Measurements from ENCODE around the gene EPAS1.

EPAS1 gene

DNA sequence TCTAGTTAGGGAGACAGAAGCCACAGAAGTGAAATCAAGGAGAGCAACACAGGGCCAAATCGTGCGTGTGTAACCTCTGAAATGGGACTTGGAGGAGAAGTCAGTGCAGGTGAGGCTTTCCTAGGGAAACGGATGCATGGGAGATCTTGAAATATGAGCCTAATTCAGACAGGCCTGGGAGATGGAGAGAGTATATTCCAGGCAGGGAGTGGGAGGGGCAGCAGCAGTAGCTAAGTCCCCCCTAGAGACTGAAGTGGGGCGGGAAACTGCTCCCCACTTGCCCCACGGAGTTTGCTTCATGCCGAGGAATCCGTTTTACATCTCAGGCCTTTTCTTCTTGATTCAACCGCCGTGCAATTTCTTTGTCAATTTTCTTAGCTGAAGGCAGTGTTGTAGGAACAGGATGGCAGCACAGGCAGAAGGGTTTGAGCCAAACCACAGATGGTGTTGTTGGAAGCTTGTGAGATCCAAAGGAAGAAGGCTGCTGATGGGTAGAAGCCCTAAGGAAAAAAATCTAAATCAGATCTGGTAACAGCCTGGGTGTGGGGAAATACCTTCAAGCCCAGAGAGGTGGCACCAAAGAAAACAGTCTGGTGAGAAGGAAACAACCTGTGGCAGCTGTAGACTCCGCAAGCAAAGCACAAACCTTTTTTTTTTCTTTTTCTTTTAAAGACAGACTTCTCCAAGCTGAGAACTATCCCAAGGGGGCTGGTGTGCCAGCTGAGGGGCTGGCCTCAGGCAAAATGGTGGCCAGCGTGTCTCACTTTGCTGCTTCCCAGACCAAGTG is 40.2 kb downstream of the EPAS1 start:
- Histone ChIP-seq H3K9me3 (ENCODE audit: control insufficient read depth in 1 of 2, low read length in 2 of 2) (no peaks in the 10 kb centered on the region), H3K27me3 (ENCODE audit: control insufficient read depth in 1 of 2, insufficient read depth in 2 of 2, low read length in 2 of 2) (no peaks in the 10 kb centered on the region), H3K27ac (ENCODE audit: low read depth, low read length) (peak overlapping the region; percentile 6), H3K4me1 (ENCODE audit: control insufficient read depth in 1 of 2, insufficient read depth in 2 of 2, low read length in 2 of 2) (peaks cover 59 to 64% of the 10 kb centered on the region in 2 donors), H3K4me3 (ENCODE audit: low read depth in 1 of 2, low read length in 2 of 2) (no peak overlapping the region), H3K9ac (ENCODE audit: low read depth in 1 of 2, low read length in 2 of 2) (no peak overlapping the region), H3K36me3 (ENCODE audit: control insufficient read depth in 1 of 2, insufficient read depth in 2 of 2, low read length in 2 of 2) (no peaks in the 10 kb centered on the region)

- Histone ChIP-seq H3K27ac (ENCODE audit: low read depth, low read length) (no peak overlapping the region), H3K9me3 (ENCODE audit: control insufficient read depth in 1 of 2, low read length in 2 of 2) (no peaks in the 10 kb centered on the region), H3K4me1 (ENCODE audit: control insufficient read depth in 1 of 2, insufficient read depth in 2 of 2, low read length in 2 of 2) (peaks cover 48 to 52% of the 10 kb centered on the region in 2 donors), H3K36me3 (ENCODE audit: control insufficient read depth in 1 of 2, insufficient read depth in 2 of 2, low read length in 2 of 2) (no peaks in the 10 kb centered on the region), H3K9ac (ENCODE audit: low read depth in 1 of 2, low read length in 2 of 2) (no peak overlapping the region), H3K4me3 (ENCODE audit: low read depth in 1 of 2, low read length in 2 of 2) (no peak overlapping the region), H3K27me3 (ENCODE audit: control insufficient read depth in 1 of 2, insufficient read depth in 2 of 2, low read length in 2 of 2) (no peaks in the 10 kb centered on the region)
Measured at GRCh38 chr2:46338674-46339073, 41.5 kb downstream of the EPAS1 start.

GRCh38 chr2:46339200-46339599 is 42.0 kb downstream of the EPAS1 start:
- no peaks in the 10 kb centered on the region for H3K9me3 ChIP-seq (ENCODE audit: control insufficient read depth in 1 of 2, low read length in 2 of 2)
- no peaks in the 10 kb centered on the region for H3K27me3 ChIP-seq (ENCODE audit: control insufficient read depth in 1 of 2, insufficient read depth in 2 of 2, low read length in 2 of 2)
- H3K9ac ChIP-seq (ENCODE audit: low read depth in 1 of 2, low read length in 2 of 2) = no peak overlapping the region
- no peak overlapping the region for H3K4me3 ChIP-seq (ENCODE audit: low read depth in 1 of 2, low read length in 2 of 2)
- no peak overlapping the region for H3K27ac ChIP-seq (ENCODE audit: low read depth, low read length)
- H3K36me3 ChIP-seq (ENCODE audit: control insufficient read depth in 1 of 2, insufficient read depth in 2 of 2, low read length in 2 of 2) = no peaks in the 10 kb centered on the region
- H3K4me1 ChIP-seq (ENCODE audit: control insufficient read depth in 1 of 2, insufficient read depth in 2 of 2, low read length in 2 of 2) = peaks cover 45 to 46% of the 10 kb centered on the region in 2 donors

- Histone ChIP-seq H3K4me3 (ENCODE audit: low read depth in 1 of 2, low read length in 2 of 2) (no peak overlapping the region), H3K27me3 (ENCODE audit: control insufficient read depth in 1 of 2, insufficient read depth in 2 of 2, low read length in 2 of 2) (no peaks in the 10 kb centered on the region), H3K27ac (ENCODE audit: low read depth, low read length) (no peak overlapping the region), H3K9me3 (ENCODE audit: control insufficient read depth in 1 of 2, low read length in 2 of 2) (no peaks in the 10 kb centered on the region), H3K36me3 (ENCODE audit: control insufficient read depth in 1 of 2, insufficient read depth in 2 of 2, low read length in 2 of 2) (no peaks in the 10 kb centered on the region), H3K4me1 (ENCODE audit: control insufficient read depth in 1 of 2, insufficient read depth in 2 of 2, low read length in 2 of 2) (peaks cover 39 to 40% of the 10 kb centered on the region in 2 donors), H3K9ac (ENCODE audit: low read depth in 1 of 2, low read length in 2 of 2) (no peak overlapping the region)
Measured at GRCh38 chr2:46339676-46340459, 42.7 kb downstream of the EPAS1 start.

DNA sequence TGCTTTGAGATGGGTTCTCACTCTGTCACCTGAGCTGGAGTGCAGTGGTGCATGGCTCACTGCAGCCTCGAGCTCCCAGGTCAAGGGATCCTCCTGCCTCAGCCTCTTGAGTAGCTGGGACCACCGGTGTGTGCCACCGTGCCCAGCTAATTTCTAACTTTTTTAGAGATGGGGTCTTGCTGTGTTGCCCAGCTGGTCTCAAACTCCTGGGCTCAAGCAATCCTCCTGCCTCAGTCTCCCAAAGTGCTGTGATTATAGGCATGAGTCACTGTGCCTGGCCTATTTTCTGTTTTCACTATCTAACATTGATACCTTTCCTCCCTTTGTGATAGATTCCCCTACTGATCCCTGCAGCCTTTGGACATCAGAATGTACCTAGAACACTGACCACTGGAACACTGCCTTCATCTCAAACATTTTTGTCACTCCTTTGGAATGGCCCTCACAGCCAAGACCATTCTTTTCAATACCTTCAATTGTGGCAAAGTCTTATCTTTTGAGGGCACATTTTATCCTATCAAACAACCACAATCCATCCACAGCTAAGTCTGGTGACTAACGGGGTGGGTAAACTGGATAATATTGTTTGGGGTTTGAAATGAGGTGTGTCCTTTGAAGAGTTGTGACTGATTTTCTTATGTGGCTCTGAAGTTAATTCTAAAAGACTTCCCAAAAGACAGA is 43.7 kb downstream of the EPAS1 start:
- H3K4me1 ChIP-seq (ENCODE audit: control insufficient read depth in 1 of 2, insufficient read depth in 2 of 2, low read length in 2 of 2) = peaks cover 29% of the 10 kb centered on the region in 2 donors
- H3K9ac ChIP-seq (ENCODE audit: low read depth in 1 of 2, low read length in 2 of 2) = no peak overlapping the region
- no peaks in the 10 kb centered on the region for H3K9me3 ChIP-seq (ENCODE audit: control insufficient read depth in 1 of 2, low read length in 2 of 2)
- no peak overlapping the region for H3K4me3 ChIP-seq (ENCODE audit: low read depth in 1 of 2, low read length in 2 of 2)
- no peaks in the 10 kb centered on the region for H3K36me3 ChIP-seq (ENCODE audit: control insufficient read depth in 1 of 2, insufficient read depth in 2 of 2, low read length in 2 of 2)
- no peaks in the 10 kb centered on the region for H3K27me3 ChIP-seq (ENCODE audit: control insufficient read depth in 1 of 2, insufficient read depth in 2 of 2, low read length in 2 of 2)
- no peak overlapping the region for H3K27ac ChIP-seq (ENCODE audit: low read depth, low read length)

DNA sequence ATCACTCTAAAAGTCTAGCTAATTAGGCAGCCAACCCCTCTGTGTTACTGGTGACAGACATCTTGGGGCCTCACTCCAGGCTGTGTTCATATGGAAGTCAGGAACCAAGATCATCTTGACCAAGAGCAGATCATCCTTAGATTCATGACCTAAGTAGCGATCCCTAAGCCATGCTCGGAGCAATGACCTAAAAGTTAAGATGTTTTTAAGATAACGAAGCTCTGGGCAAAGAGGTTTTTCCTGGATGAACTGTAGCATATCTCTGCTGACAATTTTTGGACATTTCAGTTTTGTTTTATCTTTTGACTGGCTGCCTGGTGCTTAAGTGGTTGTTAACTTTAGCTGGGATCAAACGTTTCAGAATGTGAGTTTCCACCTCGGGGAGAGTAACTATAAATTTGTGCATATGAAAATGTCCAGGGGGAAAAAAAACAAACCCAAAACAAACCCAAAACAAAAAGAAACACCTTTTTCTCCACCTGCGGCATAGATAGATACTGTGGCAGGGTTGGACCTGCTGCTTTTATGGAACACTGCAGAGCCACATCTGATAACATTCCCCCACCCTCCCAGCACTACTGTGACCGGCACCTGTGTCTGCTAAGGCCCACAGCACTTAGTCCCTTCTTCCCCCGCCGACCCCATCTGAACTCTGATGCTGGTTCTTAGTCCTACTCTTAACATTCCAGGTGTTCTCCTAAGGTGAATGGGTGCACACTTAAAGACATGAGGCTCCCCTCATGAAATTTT is 45.5 kb downstream of the EPAS1 start:
- H3K27me3 ChIP-seq (ENCODE audit: control insufficient read depth in 1 of 2, insufficient read depth in 2 of 2, low read length in 2 of 2) = no peaks in the 10 kb centered on the region
- H3K4me1 ChIP-seq (ENCODE audit: control insufficient read depth in 1 of 2, insufficient read depth in 2 of 2, low read length in 2 of 2) = peaks cover 25 to 26% of the 10 kb centered on the region in 2 donors
- H3K9ac ChIP-seq (ENCODE audit: low read depth in 1 of 2, low read length in 2 of 2) = no peak overlapping the region
- H3K9me3 ChIP-seq (ENCODE audit: control insufficient read depth in 1 of 2, low read length in 2 of 2) = no peaks in the 10 kb centered on the region
- H3K27ac ChIP-seq (ENCODE audit: low read depth, low read length) = no peak overlapping the region
- peaks cover 5 to 12% of the 10 kb centered on the region in 2 donors for H3K36me3 ChIP-seq (ENCODE audit: control insufficient read depth in 1 of 2, insufficient read depth in 2 of 2, low read length in 2 of 2)
- no peak overlapping the region for H3K4me3 ChIP-seq (ENCODE audit: low read depth in 1 of 2, low read length in 2 of 2)

GRCh38 chr2:46344706-46345105 is 47.5 kb downstream of the EPAS1 start:
- Histone ChIP-seq H3K9ac (ENCODE audit: low read depth in 1 of 2, low read length in 2 of 2) (no peak overlapping the region), H3K4me1 (ENCODE audit: control insufficient read depth in 1 of 2, insufficient read depth in 2 of 2, low read length in 2 of 2) (peaks cover 14 to 19% of the 10 kb centered on the region in 2 donors), H3K27ac (ENCODE audit: low read depth, low read length) (no peak overlapping the region), H3K27me3 (ENCODE audit: control insufficient read depth in 1 of 2, insufficient read depth in 2 of 2, low read length in 2 of 2) (no peaks in the 10 kb centered on the region), H3K9me3 (ENCODE audit: control insufficient read depth in 1 of 2, low read length in 2 of 2) (no peaks in the 10 kb centered on the region), H3K4me3 (ENCODE audit: low read depth in 1 of 2, low read length in 2 of 2) (no peak overlapping the region), H3K36me3 (ENCODE audit: control insufficient read depth in 1 of 2, insufficient read depth in 2 of 2, low read length in 2 of 2) (peaks cover 13 to 18% of the 10 kb centered on the region in 2 donors)

DNA sequence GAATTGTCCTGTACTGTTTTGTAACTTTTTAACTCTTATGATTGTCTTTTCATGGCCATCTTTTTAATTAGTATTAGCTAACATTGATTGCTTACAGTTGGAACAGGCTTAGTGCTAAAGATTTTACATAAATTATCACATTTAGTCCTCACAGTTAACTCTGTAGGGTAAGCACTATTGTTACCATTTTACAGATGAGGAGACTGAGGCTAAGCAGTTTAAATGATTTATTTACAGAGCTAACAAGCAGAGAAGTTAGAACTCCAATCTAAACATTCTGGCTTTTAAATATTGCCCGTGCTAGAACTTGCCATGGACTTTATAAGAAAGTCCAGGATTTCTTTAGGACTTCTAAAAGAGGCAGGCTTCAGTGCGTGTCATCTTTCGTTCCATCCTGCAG is 48.6 kb downstream of the EPAS1 start:
- peaks cover 13 to 21% of the 10 kb centered on the region in 2 donors for H3K36me3 ChIP-seq (ENCODE audit: control insufficient read depth in 1 of 2, insufficient read depth in 2 of 2, low read length in 2 of 2)
- H3K27ac ChIP-seq (ENCODE audit: low read depth, low read length) = no peak overlapping the region
- H3K4me3 ChIP-seq (ENCODE audit: low read depth in 1 of 2, low read length in 2 of 2) = no peak overlapping the region
- no peaks in the 10 kb centered on the region for H3K9me3 ChIP-seq (ENCODE audit: control insufficient read depth in 1 of 2, low read length in 2 of 2)
- H3K9ac ChIP-seq (ENCODE audit: low read depth in 1 of 2, low read length in 2 of 2) = no peak overlapping the region
- peaks cover 19% of the 10 kb centered on the region in 2 donors for H3K4me1 ChIP-seq (ENCODE audit: control insufficient read depth in 1 of 2, insufficient read depth in 2 of 2, low read length in 2 of 2)
- no peaks in the 10 kb centered on the region for H3K27me3 ChIP-seq (ENCODE audit: control insufficient read depth in 1 of 2, insufficient read depth in 2 of 2, low read length in 2 of 2)

DNA sequence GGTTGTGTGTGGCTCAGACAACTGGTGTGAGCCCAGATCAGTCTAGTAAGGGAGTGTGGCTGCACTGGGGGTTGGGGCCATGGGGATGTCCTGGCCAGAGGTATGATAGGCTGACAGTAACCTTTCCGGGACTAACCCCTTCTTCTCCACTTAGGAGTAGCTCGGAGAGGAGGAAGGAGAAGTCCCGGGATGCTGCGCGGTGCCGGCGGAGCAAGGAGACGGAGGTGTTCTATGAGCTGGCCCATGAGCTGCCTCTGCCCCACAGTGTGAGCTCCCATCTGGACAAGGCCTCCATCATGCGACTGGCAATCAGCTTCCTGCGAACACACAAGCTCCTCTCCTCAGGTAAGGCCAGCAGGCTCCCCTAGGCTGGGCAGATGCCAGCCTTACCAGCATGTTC is 49.5 kb downstream of the EPAS1 start:
- Histone ChIP-seq H3K4me3 (ENCODE audit: low read depth in 1 of 2, low read length in 2 of 2) (no peak overlapping the region), H3K27me3 (ENCODE audit: control insufficient read depth in 1 of 2, insufficient read depth in 2 of 2, low read length in 2 of 2) (no peaks in the 10 kb centered on the region), H3K27ac (ENCODE audit: low read depth, low read length) (no peak overlapping the region), H3K9ac (ENCODE audit: low read depth in 1 of 2, low read length in 2 of 2) (no peak overlapping the region), H3K9me3 (ENCODE audit: control insufficient read depth in 1 of 2, low read length in 2 of 2) (no peaks in the 10 kb centered on the region), H3K4me1 (ENCODE audit: control insufficient read depth in 1 of 2, insufficient read depth in 2 of 2, low read length in 2 of 2) (peaks cover 25 to 28% of the 10 kb centered on the region in 2 donors), H3K36me3 (ENCODE audit: control insufficient read depth in 1 of 2, insufficient read depth in 2 of 2, low read length in 2 of 2) (peaks cover 13 to 28% of the 10 kb centered on the region in 2 donors)

Measured in duodenal mucosa (tissue), 2 donors.